H9 (cell line): ENCODE data around the gene LGALS7. TPM values are rescaled to one million over a fixed set of nuclear protein-coding genes. Genes with fewer than 3 reads are reported as not detected.
"Not testable (repeated sequence)": the region's sequence is repeated elsewhere in the genome, so short reads cannot be mapped to it uniquely, and the experiment has no call there.

Experiments
- DNase-seq: peaks from one replicate; pipeline ENCODE4 v3.0.0-alpha.2; 2017
- H2AFZ ChIP-seq: one replicate; pipeline ENCODE4 v1.6.1; 2013; ENCODE audit warnings: mild to moderate bottlenecking, low read length, control low read depth, moderate library complexity
- H2AK5ac ChIP-seq: 2 replicates; pipeline ENCODE4 v1.6.1; 2013; ENCODE audit warnings: low read length, control low read depth, mixed read lengths; ENCODE audit not compliant: insufficient read length
- H2BK120ac ChIP-seq: one replicate; pipeline ENCODE4 v1.6.1; 2013; ENCODE audit warnings: low read depth, mild to moderate bottlenecking, low read length, control low read depth, inconsistent platforms; ENCODE audit not compliant: poor library complexity, severe bottlenecking
- H2BK12ac ChIP-seq: 2 replicates; pipeline ENCODE4 v1.6.1; 2013; ENCODE audit warnings: low read length, control low read depth, mixed read lengths, low read depth; ENCODE audit not compliant: insufficient read length
- H2BK15ac ChIP-seq: 2 replicates; pipeline ENCODE4 v1.6.1; 2013; ENCODE audit warnings: low read depth, low read length, control low read depth
- H2BK20ac ChIP-seq: one replicate; pipeline ENCODE4 v1.6.1; 2013; ENCODE audit warnings: low read depth, mild to moderate bottlenecking, low read length, control low read depth, inconsistent platforms; ENCODE audit not compliant: poor library complexity, severe bottlenecking
- H2BK5ac ChIP-seq: 2 replicates; pipeline ENCODE4 v1.6.1; 2013; ENCODE audit warnings: low read length, control low read depth, mixed read lengths; ENCODE audit not compliant: insufficient read length
- H3K14ac ChIP-seq: 2 replicates; pipeline ENCODE4 v1.6.1; 2013; ENCODE audit warnings: low read length, control low read depth; ENCODE audit not compliant: insufficient read depth
- H3K18ac ChIP-seq: 2 replicates; pipeline ENCODE4 v1.6.1; 2013; ENCODE audit warnings: low read depth, mild to moderate bottlenecking, mixed read lengths, low read length, control low read depth; ENCODE audit not compliant: insufficient read length
- H3K23ac ChIP-seq: 2 replicates; pipeline ENCODE4 v1.6.1; 2013; ENCODE audit warnings: low read length, control low read depth, mixed read lengths, low read depth; ENCODE audit not compliant: insufficient read length
- H3K23me2 ChIP-seq: 2 replicates; pipeline ENCODE4 v1.6.1; 2013; ENCODE audit warnings: low read depth, mild to moderate bottlenecking, mixed read lengths, low read length, control low read depth; ENCODE audit not compliant: insufficient read length, poor library complexity, severe bottlenecking
- H3K27ac ChIP-seq: 2 replicates; pipeline ENCODE4 v1.5.1; 2013; ENCODE audit warnings: low read length, control low read depth, mixed read lengths, low read depth; ENCODE audit not compliant: insufficient read length
- H3K27me3 ChIP-seq: 2 replicates; pipeline ENCODE4 v1.6.1; 2013; ENCODE audit warnings: low read length, control low read depth, inconsistent platforms; ENCODE audit not compliant: insufficient read depth
- H3K4ac ChIP-seq: 2 replicates; pipeline ENCODE4 v1.6.1; 2013; ENCODE audit warnings: low read depth, mild to moderate bottlenecking, control low read depth, inconsistent platforms, low read length, moderate library complexity
- H3K4me1 ChIP-seq: 2 replicates; pipeline ENCODE4 v1.6.1; 2013; ENCODE audit warnings: low read length, control low read depth, inconsistent platforms; ENCODE audit not compliant: insufficient read depth
- H3K4me2 ChIP-seq: 2 replicates; pipeline ENCODE4 v1.6.1; 2013; ENCODE audit warnings: low read length, control low read depth, mixed read lengths; ENCODE audit not compliant: insufficient read length, insufficient read depth
- H3K56ac ChIP-seq: 2 replicates; pipeline ENCODE4 v1.6.1; 2013; ENCODE audit warnings: low read depth, mild to moderate bottlenecking, mixed read lengths, low read length, control low read depth; ENCODE audit not compliant: insufficient read length
- H3K79me1 ChIP-seq: 2 replicates; pipeline ENCODE4 v1.6.1; 2013; ENCODE audit warnings: low read depth, mild to moderate bottlenecking, moderate library complexity, low read length, control low read depth, inconsistent platforms; ENCODE audit not compliant: insufficient read depth, poor library complexity, severe bottlenecking
- H3K79me2 ChIP-seq: 2 replicates; pipeline ENCODE4 v1.6.1; 2013; ENCODE audit warnings: low read length, control low read depth, inconsistent platforms; ENCODE audit not compliant: insufficient read depth
- H3K9ac ChIP-seq: 2 replicates; pipeline ENCODE4 v1.6.1; 2013; ENCODE audit warnings: low read length, control low read depth, mixed read lengths; ENCODE audit not compliant: insufficient read length; ENCODE audit errors: extremely low read depth
- H3K9me3 ChIP-seq: one replicate; pipeline ENCODE4 v1.6.1; 2013; ENCODE audit warnings: low read depth, low read length, inconsistent platforms; ENCODE audit not compliant: control insufficient read depth
- H3T11ph ChIP-seq: one replicate; pipeline ENCODE4 v1.6.1; 2013; ENCODE audit warnings: mild to moderate bottlenecking, low read length, control low read depth, inconsistent platforms
- H4K20me1 ChIP-seq: one replicate; pipeline ENCODE4 v1.6.1; 2013; ENCODE audit not compliant: control insufficient read depth, insufficient read length, insufficient read depth
- H4K5ac ChIP-seq: 2 replicates; pipeline ENCODE4 v1.6.1; 2013; ENCODE audit warnings: low read depth, mild to moderate bottlenecking, mixed read lengths, low read length, control low read depth; ENCODE audit not compliant: insufficient read length
- H4K8ac ChIP-seq: replicated peaks from 2 replicates; pipeline ENCODE4 v1.6.1; 2013; ENCODE audit warnings: low read length, control low read depth, mixed read lengths, low read depth; ENCODE audit not compliant: insufficient read length
- H4K91ac ChIP-seq: 2 replicates; pipeline ENCODE4 v1.6.1; 2013; ENCODE audit warnings: low read depth, mild to moderate bottlenecking, moderate library complexity, mixed read lengths, low read length, control low read depth; ENCODE audit not compliant: insufficient read length
- H3K27ac Mint-ChIP-seq, 3 experiments: 2 replicates in 2 of 3; 3 replicates in 1 of 3; pipeline ENCODE4 v1.8.0; 2020 to 2021; ENCODE audit warnings: mixed read lengths in 3 of 3, mild to moderate bottlenecking in 1 of 3, moderate library complexity in 1 of 3
- H3K27me3 Mint-ChIP-seq: 2 replicates; pipeline ENCODE4 v1.8.0; 2021; ENCODE audit warnings: low read depth, mild to moderate bottlenecking, moderate library complexity, mixed read lengths
- H3K36me3 Mint-ChIP-seq, 3 experiments: 2 replicates in 2 of 3; 3 replicates in 1 of 3; pipeline ENCODE4 v1.8.0; 2020 to 2021; ENCODE audit warnings: low read depth in 3 of 3, mixed read lengths in 3 of 3; ENCODE audit not compliant: insufficient read depth in 1 of 3
- H3K4me1 Mint-ChIP-seq, 2 experiments: 2 replicates each; pipeline ENCODE4 v1.8.0; 2020; ENCODE audit warnings: mixed read lengths in 2 of 2
- H3K4me3 Mint-ChIP-seq, 2 experiments: 2 replicates in 1 of 2; 3 replicates in 1 of 2; pipeline ENCODE4 v1.8.0; 2020 to 2021; ENCODE audit warnings: mild to moderate bottlenecking in 2 of 2, mixed read lengths in 2 of 2, moderate library complexity in 1 of 2
- H3K9me3 Mint-ChIP-seq, 2 experiments: 2 replicates in 1 of 2; 3 replicates in 1 of 2; pipeline ENCODE4 v1.8.0; 2020; ENCODE audit warnings: mild to moderate bottlenecking in 2 of 2, mixed read lengths in 2 of 2, moderate library complexity in 1 of 2
- CTCF ChIP-seq: fragments of 200-600 bp; sonication (generic); conservative IDR thresholded peaks from 3 replicates; pipeline ENCODE4 v1.8.0; 2021; ENCODE audit warnings: antibody characterized with exemption, mild to moderate bottlenecking
- WGBS: extraction: QIAGEN DNeasy Blood & Tissue Kit; methylation state at CpG from one replicate; pipeline ENCODE4 v1.1.7; 2013; ENCODE audit warnings: missing lambda C conversion rate, low lambda C conversion rate, mixed read lengths; ENCODE audit not compliant: insufficient read length; ENCODE audit errors: extremely low coverage; 5-methylcytosine and 5-hydroxymethylcytosine counted together
- total RNA-seq: library from RNA; stranded (reverse); gene quantifications from 2 replicates; pipeline ENCODE4 v1.2.1, GENCODE V29; 2021

The LGALS7 gene
- total RNA-seq, 1 experiment from 2014 or later: not detected

- DNase-seq: peak; percentile 53
- Histone ChIP-seq H3K79me2 (no peaks in the 10 kb centered on the region), H2BK20ac (no peak overlapping the region), H3K9ac (no peak overlapping the region), H2BK120ac (no peak overlapping the region), H3K4ac (no peak overlapping the region), H2AK5ac (no peak overlapping the region), H3K9me3 (no peaks in the 10 kb centered on the region), H3K27ac (no peak overlapping the region), H2BK5ac (no peak overlapping the region), H3K56ac (no peak overlapping the region), H3K27me3 (no peaks in the 10 kb centered on the region), H2AFZ (no peak overlapping the region), H3K4me1 (no peaks in the 10 kb centered on the region), H3K23ac (no peak overlapping the region), H3K23me2 (no peaks in the 10 kb centered on the region), H2BK15ac (no peak overlapping the region), H4K8ac (no peak overlapping the region), H2BK12ac (no peak overlapping the region), H3K18ac (no peak overlapping the region), H3K79me1 (no peaks in the 10 kb centered on the region), H4K91ac (no peak overlapping the region), H4K20me1 (no peaks in the 10 kb centered on the region), H3T11ph (no peak overlapping the region), H3K4me2 (no peak overlapping the region), H3K14ac (no peak overlapping the region), H4K5ac (no peak overlapping the region)
- Mint-ChIP-seq H3K4me1 (peaks cover 6 to 7% of the 10 kb centered on the region in 2 experiments), H3K27me3 (0 out of 2 replicates have a peak, but pooled peaks cover 2% of the 10 kb centered on the region), H3K27ac (no peak overlapping the region), H3K4me3 (no peak overlapping the region), H3K9me3 (no peaks in the 10 kb centered on the region), H3K36me3 (peaks cover 15 to 38% (median 33%) of the 10 kb centered on the region in 3 experiments; a peak in 6 of 7 replicates)
- WGBS: no CpG with 5 or more reads among the region's 34 CpGs
- no peak for TF ChIP-seq CTCF
Observed at GRCh38 chr19:38815059-38816001, 42.0 kb upstream of the LGALS7 start.

GRCh38 chr19:38813932-38814331 lies 40.6 kb upstream of the LGALS7 start:
- H2AFZ ChIP-seq, H4K20me1 ChIP-seq, H3K56ac ChIP-seq, H3K4ac ChIP-seq, H3K18ac ChIP-seq, H3K27ac ChIP-seq, H4K8ac ChIP-seq, H3K79me2 ChIP-seq, H3K9me3 Mint-ChIP-seq, H3T11ph ChIP-seq, H2BK20ac ChIP-seq, H3K4me1 Mint-ChIP-seq, H3K23me2 ChIP-seq, DNase-seq, H3K27ac Mint-ChIP-seq, H3K9ac ChIP-seq, H3K23ac ChIP-seq, H3K27me3 Mint-ChIP-seq, H4K5ac ChIP-seq, H2BK12ac ChIP-seq, H4K91ac ChIP-seq, H2AK5ac ChIP-seq, H3K79me1 ChIP-seq, H3K4me2 ChIP-seq, H2BK5ac ChIP-seq, H3K4me3 Mint-ChIP-seq, H2BK120ac ChIP-seq, H2BK15ac ChIP-seq, H3K14ac ChIP-seq, H3K4me1 ChIP-seq, H3K27me3 ChIP-seq, H3K9me3 ChIP-seq: not testable (repeated sequence)
- peaks cover 15 to 29% (median 26%) of the 10 kb centered on the region in 3 experiments; a peak in 6 of 7 replicates for H3K36me3 Mint-ChIP-seq
- no CpG with 5 or more reads among the region's 2 CpGs for WGBS
